ENCODE measurements around the gene HERPUD1.
A peak's percentile ranks its signal among the peaks of the same experiment; 100 is the strongest.

Gene HERPUD1

GRCh38 chr16:56895813-56896212 lies 36.1 kb upstream of the HERPUD1 start:
- no peaks in the 10 kb centered on the region for H3K36me3 ChIP-seq (ENCODE audit: control insufficient read depth in 2 of 2, insufficient read depth in 1 of 2, low read length in 2 of 2)
- H3K4me1 ChIP-seq (ENCODE audit: control insufficient read depth, insufficient read depth, low read length) = no peaks in the 10 kb centered on the region
- no peak overlapping the region for H3K4me3 ChIP-seq (ENCODE audit: low read depth, low read length)
- POLR2A ChIA-PET = no interaction called here
- CTCF ChIA-PET = no interaction called here
- no peak overlapping the region for H3K27ac ChIP-seq (ENCODE audit: extremely low read depth, low read depth, low read length)
- TF ChIP-seq ZNF610 (tag by site-specific recombination; IDR thresholded peaks at IDR 0.05; ENCODE audit: borderline replicate concordance) (peak; percentile 92), ZNF426 (tag by site-specific recombination; IDR thresholded peaks at IDR 0.05) (no peak)
- no peaks in the 10 kb centered on the region for H3K9me3 ChIP-seq (ENCODE audit: control insufficient read depth, insufficient read depth, low read depth, low read length)

GRCh38 chr16:56896244-56896643 lies 35.7 kb upstream of the HERPUD1 start:
- Histone ChIP-seq H3K36me3 (ENCODE audit: control insufficient read depth in 2 of 2, insufficient read depth in 1 of 2, low read length in 2 of 2) (no peaks in the 10 kb centered on the region), H3K4me1 (ENCODE audit: control insufficient read depth, insufficient read depth, low read length) (no peaks in the 10 kb centered on the region), H3K9me3 (ENCODE audit: control insufficient read depth, insufficient read depth, low read depth, low read length) (no peaks in the 10 kb centered on the region), H3K4me3 (ENCODE audit: low read depth, low read length) (no peak overlapping the region), H3K27ac (ENCODE audit: extremely low read depth, low read depth, low read length) (no peak overlapping the region)
- POLR2A ChIA-PET = no interaction called here
- TF ChIP-seq ZXDB (tag by site-specific recombination; IDR thresholded peaks at IDR 0.05) = no peak
- CTCF ChIA-PET = interaction anchor here (0.9 kb wide), 1 partner anchor 31 kb away, joined by 3 read pairs; no protein-coding TSS in a partner anchor

- no peaks in the 10 kb centered on the region for H3K9me3 ChIP-seq (ENCODE audit: control insufficient read depth, insufficient read depth, low read depth, low read length)
- no peak overlapping the region for H3K27ac ChIP-seq (ENCODE audit: extremely low read depth, low read depth, low read length)
- H3K4me1 ChIP-seq (ENCODE audit: control insufficient read depth, insufficient read depth, low read length) = no peaks in the 10 kb centered on the region
- POLR2A ChIA-PET = no interaction called here
- CTCF ChIA-PET = interaction anchor here (0.9 kb wide), 1 partner anchor 30 kb away, joined by 3 read pairs; no protein-coding TSS in a partner anchor
- no peak overlapping the region for H3K4me3 ChIP-seq (ENCODE audit: low read depth, low read length)
- TF ChIP-seq ZNF121 (tag by site-specific recombination; IDR thresholded peaks at IDR 0.05) (0 out of 2 replicates have a peak, but pooled peaks have one; percentile 28), PRDM1 (tag by site-specific recombination; IDR thresholded peaks at IDR 0.05) (peak; percentile 64; the same call in 1 of the 2 replicates), ZSCAN30 (tag by site-specific recombination; IDR thresholded peaks at IDR 0.05) (no peak)
- H3K36me3 ChIP-seq (ENCODE audit: control insufficient read depth in 2 of 2, insufficient read depth in 1 of 2, low read length in 2 of 2) = no peaks in the 10 kb centered on the region
These were observed 34.7 kb upstream of the HERPUD1 start for GRCh38 chr16:56897026-56897799.

GRCh38 chr16:56898847-56899246 lies 33.1 kb upstream of the HERPUD1 start:
- TF ChIP-seq ZNF664 (tag by site-specific recombination; IDR thresholded peaks at IDR 0.05) (0 out of 2 replicates have a peak, but pooled peaks have one; percentile 33), SP3 (tag by site-specific recombination; IDR thresholded peaks at IDR 0.05) (no peak)
- POLR2A ChIA-PET = no interaction called here
- CTCF ChIA-PET = no interaction called here
- H3K4me3 ChIP-seq (ENCODE audit: low read depth, low read length) = no peak overlapping the region
- H3K36me3 ChIP-seq (ENCODE audit: control insufficient read depth in 2 of 2, insufficient read depth in 1 of 2, low read length in 2 of 2) = no peaks in the 10 kb centered on the region
- H3K4me1 ChIP-seq (ENCODE audit: control insufficient read depth, insufficient read depth, low read length) = no peaks in the 10 kb centered on the region
- no peak overlapping the region for H3K27ac ChIP-seq (ENCODE audit: extremely low read depth, low read depth, low read length)
- no peaks in the 10 kb centered on the region for H3K9me3 ChIP-seq (ENCODE audit: control insufficient read depth, insufficient read depth, low read depth, low read length)

- TF ChIP-seq ZNF600 (tag by site-specific recombination; IDR thresholded peaks at IDR 0.05) (no peak), ZNF473 (tag by site-specific recombination; IDR thresholded peaks at IDR 0.05) (no peak), ZSCAN16 (tag by site-specific recombination; IDR thresholded peaks at IDR 0.05) (no peak), KLF9 (tag by site-specific recombination; IDR thresholded peaks at IDR 0.05; ENCODE audit: low read depth) (no peak), ZSCAN30 (tag by site-specific recombination; IDR thresholded peaks at IDR 0.05) (no peak), ZNF184 (tag by site-specific recombination; IDR thresholded peaks at IDR 0.05) (no peak), ZNF211 (tag by site-specific recombination; IDR thresholded peaks at IDR 0.05; ENCODE audit: low read depth) (no peak), MEIS1 (CRISPR knock-in tag; IDR thresholded peaks at IDR 0.05; ENCODE audit: borderline replicate concordance) (no peak), MYNN (tag by site-specific recombination; IDR thresholded peaks at IDR 0.05; ENCODE audit: borderline replicate concordance) (no peak), RBAK (tag by site-specific recombination; IDR thresholded peaks at IDR 0.05) (no peak), ZNF76 (tag by site-specific recombination; IDR thresholded peaks at IDR 0.05; ENCODE audit: borderline replicate concordance, low read depth) (no peak), ZBTB10 (tag by site-specific recombination; IDR thresholded peaks at IDR 0.05) (no peak), SETDB1 (IDR thresholded peaks at IDR 0.05; ENCODE audit: insufficient read length, low read length) (no peak), ZBTB21 (tag by site-specific recombination; IDR thresholded peaks at IDR 0.05) (no peak), ZNF544 (tag by site-specific recombination; IDR thresholded peaks at IDR 0.05) (no peak), ZNF521 (tag by site-specific recombination; IDR thresholded peaks at IDR 0.05) (no peak)
- Histone ChIP-seq H3K9me3 (ENCODE audit: control insufficient read depth, insufficient read depth, low read depth, low read length) (no peaks in the 10 kb centered on the region), H3K36me3 (ENCODE audit: control insufficient read depth in 2 of 2, insufficient read depth in 1 of 2, low read length in 2 of 2) (no peaks in the 10 kb centered on the region), H3K27ac (ENCODE audit: extremely low read depth, low read depth, low read length) (no peak overlapping the region), H3K4me1 (ENCODE audit: control insufficient read depth, insufficient read depth, low read length) (no peaks in the 10 kb centered on the region), H3K4me3 (ENCODE audit: low read depth, low read length) (no peak overlapping the region)
- ChIA-PET CTCF (no interaction called here), POLR2A (interaction anchor here (0.6 kb wide), 1 partner anchor 80 kb away, joined by 3 read pairs; no protein-coding TSS in a partner anchor)
These were observed 28.1 kb upstream of the HERPUD1 start for GRCh38 chr16:56903866-56904265.

Measured in HEK293 (cell line).